Uterus (tissue), 4 donors: ENCODE results near the gene PDPK1. TPM values are rescaled to one million over a fixed set of nuclear protein-coding genes. Genes with fewer than 3 reads are reported as not detected.

ENCODE experiments used
- DNase-seq, 2 donors: peaks; one replicate each; pipeline ENCODE4 v3.0.0-alpha.2; 2019 to 2020
- H3K27ac ChIP-seq, 2 donors: fragments of 200-600 bp; sonication (generic); 1 replicate in 1 of 2; 2 replicates in 1 of 2; pipeline ENCODE4 v1.5.1; 2016 to 2018
- H3K27me3 ChIP-seq, 2 donors: fragments of 200-600 bp; sonication (generic); one replicate each; pipeline ENCODE4 v1.5.1; 2018 to 2019; ENCODE audit warnings: control low read depth in 1 of 2
- H3K36me3 ChIP-seq, 2 donors: fragments of 200-600 bp; sonication (generic); one replicate each; pipeline ENCODE4 v1.5.1; 2019; ENCODE audit warnings: control low read depth in 1 of 2
- H3K4me1 ChIP-seq, 2 donors: fragments of 200-600 bp; sonication (generic); one replicate each; pipeline ENCODE4 v1.5.1; 2018 to 2019; ENCODE audit warnings: control low read depth in 1 of 2
- H3K4me3 ChIP-seq, 2 donors: fragments of 200-600 bp; sonication (generic); 1 replicate in 1 of 2; 2 replicates in 1 of 2; pipeline ENCODE4 v1.5.1; 2018 to 2019; ENCODE audit warnings: mild to moderate bottlenecking in 1 of 2
- H3K9me3 ChIP-seq, 2 donors: fragments of 200-600 bp; sonication (generic); one replicate each; pipeline ENCODE4 v1.5.1; 2019; ENCODE audit warnings: control low read depth in 1 of 2
- POLR2A ChIP-seq, 2 donors: fragments of 450-650 bp; IDR thresholded peaks; one replicate each; pipeline ENCODE4 v1.6.1; 2016; ENCODE audit warnings: antibody characterized with exemption in 2 of 2, mild to moderate bottlenecking in 1 of 2, moderate library complexity in 1 of 2
- intact Hi-C: fragments of 100-400 bp; cut with DNase I; formaldehyde crosslinking; loops from one replicate; pipeline ENCODE4 v1.15.1; 2023; ENCODE audit warnings: low total_unique reads
- total RNA-seq, 4 donors: library from RNA; depleted of rRNA in 3 of 4; stranded (reverse); fragments of >200 nt in 3 of 4; gene quantifications; one replicate each; pipeline versions ENCODE4 v1.1.0 to v1.2.4, GENCODE V29; 2014 to 2023
- TF ChIP-seq, protein P1 (sequence below), 4 experiments: fragments of 200-600 bp in 2 of 4; fragments of 450-650 bp in 2 of 4; sonication (generic) in 2 of 4; IDR thresholded peaks; one replicate each; pipeline ENCODE4 v1.5.1; 2016 to 2019; ENCODE audit warnings: antibody characterized with exemption in 4 of 4, mild to moderate bottlenecking in 2 of 4, moderate library complexity in 1 of 4
- donor health status: DM: yes; HTN: yes; CAD: no.

Gene PDPK1
- total RNA-seq, 4 donors from 2014 or later, result 11.0 to 66.2 (median 23.9) TPM

GRCh38 chr16:2524339-2524938 is 13.4 kb upstream of the PDPK1 start:
- H3K4me3 ChIP-seq, result no peak overlapping the region
- intact Hi-C loops, result no loop called here
- H3K36me3 ChIP-seq, result no peaks in the 10 kb centered on the region
- peaks cover 5 to 13% of the 10 kb centered on the region in 2 donors for H3K4me1 ChIP-seq
- TF ChIP-seq, protein P1, sequence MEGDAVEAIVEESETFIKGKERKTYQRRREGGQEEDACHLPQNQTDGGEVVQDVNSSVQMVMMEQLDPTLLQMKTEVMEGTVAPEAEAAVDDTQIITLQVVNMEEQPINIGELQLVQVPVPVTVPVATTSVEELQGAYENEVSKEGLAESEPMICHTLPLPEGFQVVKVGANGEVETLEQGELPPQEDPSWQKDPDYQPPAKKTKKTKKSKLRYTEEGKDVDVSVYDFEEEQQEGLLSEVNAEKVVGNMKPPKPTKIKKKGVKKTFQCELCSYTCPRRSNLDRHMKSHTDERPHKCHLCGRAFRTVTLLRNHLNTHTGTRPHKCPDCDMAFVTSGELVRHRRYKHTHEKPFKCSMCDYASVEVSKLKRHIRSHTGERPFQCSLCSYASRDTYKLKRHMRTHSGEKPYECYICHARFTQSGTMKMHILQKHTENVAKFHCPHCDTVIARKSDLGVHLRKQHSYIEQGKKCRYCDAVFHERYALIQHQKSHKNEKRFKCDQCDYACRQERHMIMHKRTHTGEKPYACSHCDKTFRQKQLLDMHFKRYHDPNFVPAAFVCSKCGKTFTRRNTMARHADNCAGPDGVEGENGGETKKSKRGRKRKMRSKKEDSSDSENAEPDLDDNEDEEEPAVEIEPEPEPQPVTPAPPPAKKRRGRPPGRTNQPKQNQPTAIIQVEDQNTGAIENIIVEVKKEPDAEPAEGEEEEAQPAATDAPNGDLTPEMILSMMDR (IDR thresholded peaks at IDR 0.05), result no peak
- no peak for TF ChIP-seq POLR2A (IDR thresholded peaks at IDR 0.05)
- DNase-seq, result no peak
- no peak overlapping the region for H3K27ac ChIP-seq
- H3K27me3 ChIP-seq, result no peaks in the 10 kb centered on the region
- no peaks in the 10 kb centered on the region for H3K9me3 ChIP-seq

- no peaks in the 10 kb centered on the region for H3K9me3 ChIP-seq
- no peak overlapping the region for H3K4me3 ChIP-seq
- intact Hi-C loops, result no loop called here
- no peaks in the 10 kb centered on the region for H3K36me3 ChIP-seq
- no peaks in the 10 kb centered on the region for H3K27me3 ChIP-seq
- DNase-seq, result no peak
- no peak overlapping the region for H3K27ac ChIP-seq
- H3K4me1 ChIP-seq, result peaks cover 0 to 3% of the 10 kb centered on the region in 2 donors
- TF ChIP-seq, protein P1 (IDR thresholded peaks at IDR 0.05), result no peak
- TF ChIP-seq POLR2A (IDR thresholded peaks at IDR 0.05), result no peak
Observed at GRCh38 chr16:2526135-2526534, 11.7 kb upstream of the PDPK1 start.

- intact Hi-C loops, result no loop called here
- no peaks in the 10 kb centered on the region for H3K27me3 ChIP-seq
- no peak overlapping the region for H3K4me3 ChIP-seq
- TF ChIP-seq POLR2A (IDR thresholded peaks at IDR 0.05), result no peak
- TF ChIP-seq, protein P1 (IDR thresholded peaks at IDR 0.05), result no peak
- no peak for DNase-seq
- no peaks in the 10 kb centered on the region for H3K4me1 ChIP-seq
- no peaks in the 10 kb centered on the region for H3K36me3 ChIP-seq
- no peaks in the 10 kb centered on the region for H3K9me3 ChIP-seq
- H3K27ac ChIP-seq, result no peak overlapping the region
Observed at GRCh38 chr16:2527071-2527783, 10.6 kb upstream of the PDPK1 start.

DNA sequence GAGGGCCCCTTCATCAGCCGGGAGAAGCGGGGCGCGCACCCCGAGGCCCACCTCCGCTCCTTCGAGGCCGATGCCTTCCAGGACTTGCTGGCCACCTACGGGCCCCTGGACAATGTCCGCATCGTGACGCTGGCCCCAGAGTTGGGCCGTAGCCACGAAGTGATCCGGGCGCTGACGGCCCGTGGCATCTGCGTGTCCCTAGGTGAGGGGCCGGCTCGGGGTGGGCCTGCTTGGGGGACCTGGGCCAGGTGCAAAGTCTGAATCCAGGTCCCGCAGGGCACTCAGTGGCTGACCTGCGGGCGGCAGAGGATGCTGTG is 10.1 kb upstream of the PDPK1 start:
- no peaks in the 10 kb centered on the region for H3K36me3 ChIP-seq
- no peaks in the 10 kb centered on the region for H3K4me1 ChIP-seq
- no peak for TF ChIP-seq POLR2A (IDR thresholded peaks at IDR 0.05)
- TF ChIP-seq, protein P1 (IDR thresholded peaks at IDR 0.05), result no peak
- intact Hi-C loops, result no loop called here
- no peak overlapping the region for H3K4me3 ChIP-seq
- peak in 1 of 2 donors; percentile 18 for DNase-seq
- H3K9me3 ChIP-seq, result no peaks in the 10 kb centered on the region
- H3K27me3 ChIP-seq, result no peaks in the 10 kb centered on the region
- H3K27ac ChIP-seq, result no peak overlapping the region
